H1 (cell line): ENCODE data around the gene P3H1. TPM values are rescaled to one million over a fixed set of nuclear protein-coding genes. Genes with fewer than 3 reads are reported as not detected.

Experiments used
- BACH1 ChIP-seq: IDR thresholded peaks from 2 replicates; pipeline ENCODE4 v1.6.1; 2012; ENCODE audit warnings: low read length, improper control_type of control experiment
- CBX5 ChIP-seq: fragments of 300-800, 300-1000 bp; sonication (generic); IDR thresholded peaks from 2 replicates; pipeline ENCODE4 v1.7.1; 2016; ENCODE audit warnings: antibody characterized with exemption, low read length, low read depth
- CHD2 ChIP-seq: IDR thresholded peaks from 2 replicates; pipeline ENCODE4 v1.6.1; 2012; ENCODE audit warnings: low read length, improper control_type of control experiment
- CTCF ChIP-seq, 3 experiments: IDR thresholded peaks; 1 replicate in 2 of 3; 2 replicates in 1 of 3; pipeline versions ENCODE4 v1.5.1 to v1.6.1; 2011; ENCODE audit warnings: low read length in 3 of 3, mild to moderate bottlenecking in 3 of 3, inconsistent platforms in 2 of 3, low read depth in 1 of 3, moderate library complexity in 1 of 3; ENCODE audit not compliant: insufficient read depth in 1 of 3; ENCODE audit errors: control extremely low read depth in 1 of 3
- EGR1 ChIP-seq: IDR thresholded peaks from 2 replicates; pipeline ENCODE4 v1.6.1; 2011; ENCODE audit warnings: low read depth, low read length, borderline replicate concordance
- JUN ChIP-seq: IDR thresholded peaks from 2 replicates; pipeline ENCODE4 v1.6.1; 2011; ENCODE audit warnings: low read depth, mild to moderate bottlenecking, improper control_type of control experiment, low read length
- SIRT6 ChIP-seq: IDR thresholded peaks from one replicate; pipeline ENCODE4 v1.7.1; 2012; ENCODE audit warnings: low read length, inconsistent platforms
- SP1 ChIP-seq: IDR thresholded peaks from 2 replicates; pipeline ENCODE4 v1.6.1; 2011; ENCODE audit warnings: low read depth, low read length
- SP2 ChIP-seq: IDR thresholded peaks from 2 replicates; pipeline ENCODE4 v1.6.1; 2012; ENCODE audit warnings: mild to moderate bottlenecking, low read length, inconsistent platforms
- SP4 ChIP-seq: IDR thresholded peaks from 2 replicates; pipeline ENCODE4 v1.6.1; 2012; ENCODE audit warnings: low read length, inconsistent platforms
- TAF1 ChIP-seq: IDR thresholded peaks from 2 replicates; pipeline ENCODE4 v1.6.1; 2011; ENCODE audit warnings: mild to moderate bottlenecking, low read depth, low read length
- TCF12 ChIP-seq: IDR thresholded peaks from 2 replicates; pipeline ENCODE4 v1.6.1; 2011; ENCODE audit warnings: low read depth, mild to moderate bottlenecking, low read length
- polyA plus RNA-seq, 7 experiments: library from polyadenylated mRNA; depleted of rRNA in 3 of 7; stranded (reverse) in 5 of 7; unstranded in 2 of 7; fragments of >200 nt in 5 of 7; fragments of 200-250 nt in 2 of 7; gene quantifications; 1 replicate in 5 of 7; 2 replicates in 1 of 7; 4 replicates in 1 of 7; pipeline versions ENCODE4 v1.2.1 to v1.2.3, GENCODE V29; 2011 to 2013; ENCODE audit warnings: missing spikeins in 2 of 7, mixed read lengths in 2 of 7
- total RNA-seq: library from RNA; stranded (reverse); fragmentation: NEBNext Ultra II Directional; extraction: Animal tissue kit (Norgen Biotek cat#: 25700); gene quantifications from 2 replicates; pipeline ENCODE4 v1.2.1, GENCODE V29; 2021

The P3H1 gene
- total and polyA plus RNA-seq, 2 of the 8 experiments (the other 6 are each of a cell fraction or from before 2014, with no cell fraction given) = 58.4 to 87.5 TPM

GRCh38 chr1:42748461-42749410 lies 18.1 kb downstream of the P3H1 start (continued):
- TF ChIP-seq CTCF (IDR thresholded peaks at IDR 0.05; ENCODE audit: control extremely low read depth in 1 of 3, insufficient read depth in 1 of 3, low read depth in 1 of 3, low read length in 3 of 3) (no peak), CBX5 (no peak), TAF1 (no peak), EGR1 (no peak), CHD2 (no peak), BACH1 (no peak), SP4 (no peak), SP1 (no peak), JUN (no peak), TCF12 (no peak), SIRT6 (no peak), SP2 (no peak)
